ENCODE results near the gene TPBGL. TPM values are rescaled to one million over a fixed set of nuclear protein-coding genes. Genes with fewer than 3 reads are reported as not detected.

Gene TPBGL
- polyA plus RNA-seq, 1 of the 3 experiments (the other 2 are of a cell fraction): 0.03 TPM

GRCh38 chr11:75270896-75271418, 30.4 kb downstream of the TPBGL start (continued):
- no peak for TF ChIP-seq TEAD4 (IDR thresholded peaks at IDR 0.05; ENCODE audit: borderline replicate concordance, insufficient read depth)
- no peak for TF ChIP-seq RXRA (IDR thresholded peaks at IDR 0.05; ENCODE audit: borderline replicate concordance, low read depth)
- TF ChIP-seq MAX (IDR thresholded peaks at IDR 0.05; ENCODE audit: low read depth): no peak
- no peak for TF ChIP-seq SMC3 (IDR thresholded peaks at IDR 0.05; ENCODE audit: low read depth, low read length)

GRCh38 chr11:75271730-75272129, 31.2 kb downstream of the TPBGL start:
- no peak overlapping the region for H3K27ac ChIP-seq (ENCODE audit: low read depth in 2 of 2, low read length in 1 of 2)
- H3K4me3 ChIP-seq (ENCODE audit: low read depth in 2 of 2, low read length in 1 of 2): no peak overlapping the region
- no peaks in the 10 kb centered on the region for H3K9me2 ChIP-seq
- no peak overlapping the region for H3K9ac ChIP-seq
- H3K27me3 ChIP-seq (ENCODE audit: insufficient read depth): no peaks in the 10 kb centered on the region
- H3K36me3 ChIP-seq (replicated peaks in 1 of 2; ENCODE audit: control insufficient read depth in 1 of 2, insufficient read depth in 2 of 2, low read length in 1 of 2): no peaks in the 10 kb centered on the region
- no peak overlapping the region for H3K4me2 ChIP-seq
- no peak for TF ChIP-seq PBX3 (IDR thresholded peaks at IDR 0.05)
- no peak for TF ChIP-seq CTCF (IDR thresholded peaks at IDR 0.05)
- TF ChIP-seq MAX (IDR thresholded peaks at IDR 0.05; ENCODE audit: low read depth): no peak
- no peak for DNase-seq
- ChIA-PET POLR2A (interaction anchor here (0.6 to 0.7 kb wide), 2 partner anchors 39 to 113 kb away, joined by 3 to 4 read pairs; no protein-coding TSS in a partner anchor), CTCF (interaction anchor here (0.5 to 27.4 kb wide), 14 partner anchors 8 to 341 kb away, joined by 3 to 701 read pairs (median 4); no protein-coding TSS in a partner anchor)
- peaks cover 0 to 3% of the 10 kb centered on the region in 2 experiments; a peak in 1 of 4 replicates for H3K4me1 ChIP-seq (ENCODE audit: control insufficient read depth in 1 of 2, insufficient read depth in 2 of 2, low read depth in 1 of 2, low read length in 1 of 2)
- no peaks in the 10 kb centered on the region for H3K79me2 ChIP-seq (ENCODE audit: insufficient read depth)
- no peak overlapping the region for H2AFZ ChIP-seq (ENCODE audit: low read depth)
- no peaks in the 10 kb centered on the region for H3K9me3 ChIP-seq
- 71% methylated on average over 6 of the region's 6 CpGs for WGBS (ENCODE audit: low lambda C conversion rate)
- H3F3A ChIP-seq (replicated peaks; ENCODE audit: insufficient read depth): peaks cover 3% of the 10 kb centered on the region
- H4K20me1 ChIP-seq (ENCODE audit: insufficient read depth): no peaks in the 10 kb centered on the region

- Histone ChIP-seq H3K79me2 (ENCODE audit: insufficient read depth) (no peaks in the 10 kb centered on the region), H3K36me3 (replicated peaks in 1 of 2; ENCODE audit: control insufficient read depth in 1 of 2, insufficient read depth in 2 of 2, low read length in 1 of 2) (peaks cover 0 to 2% of the 10 kb centered on the region in 2 experiments), H2AFZ (ENCODE audit: low read depth) (no peak overlapping the region), H3K9me2 (no peaks in the 10 kb centered on the region), H3K4me3 (ENCODE audit: low read depth in 2 of 2, low read length in 1 of 2) (no peak overlapping the region), H4K20me1 (ENCODE audit: insufficient read depth) (no peaks in the 10 kb centered on the region), H3K27ac (ENCODE audit: low read depth in 2 of 2, low read length in 1 of 2) (no peak overlapping the region), H3F3A (replicated peaks; ENCODE audit: insufficient read depth) (peaks cover 3% of the 10 kb centered on the region), H3K27me3 (ENCODE audit: insufficient read depth) (no peaks in the 10 kb centered on the region), H3K9ac (no peak overlapping the region), H3K9me3 (no peaks in the 10 kb centered on the region), H3K4me1 (ENCODE audit: control insufficient read depth in 1 of 2, insufficient read depth in 2 of 2, low read depth in 1 of 2, low read length in 1 of 2) (peaks cover 0 to 2% of the 10 kb centered on the region in 2 experiments; a peak in 1 of 4 replicates), H3K4me2 (no peak overlapping the region)
- ChIA-PET CTCF (interaction anchor here (0.8 to 27.4 kb wide), 10 partner anchors 8 to 260 kb away, joined by 3 to 701 read pairs (median 10); no protein-coding TSS in a partner anchor), POLR2A (interaction anchor here (0.7 kb wide), 1 partner anchor 38 kb away, joined by 3 read pairs; no protein-coding TSS in a partner anchor)
- no peak for DNase-seq
- 93% methylated on average over 5 of the region's 5 CpGs for WGBS (ENCODE audit: low lambda C conversion rate)
- TF ChIP-seq USF1 (IDR thresholded peaks at IDR 0.05; ENCODE audit: borderline replicate concordance, low read depth) (no peak), TAF1 (IDR thresholded peaks at IDR 0.05; ENCODE audit: borderline replicate concordance, low read depth, low read length) (no peak), GABPA (IDR thresholded peaks at IDR 0.05; ENCODE audit: low read depth) (no peak), EP300 (IDR thresholded peaks at IDR 0.05; ENCODE audit: borderline replicate concordance in 1 of 2, low read depth in 1 of 2, low read length in 1 of 2) (no peak), NRF1 (IDR thresholded peaks at IDR 0.05; ENCODE audit: low read depth, low read length) (no peak), JUND (IDR thresholded peaks at IDR 0.05) (no peak), SMC3 (IDR thresholded peaks at IDR 0.05; ENCODE audit: low read depth, low read length) (no peak), POLR2AphosphoS5 (IDR thresholded peaks at IDR 0.05; ENCODE audit: low read depth, low read length) (no peak)
Observed at GRCh38 chr11:75272391-75272790, 31.8 kb downstream of the TPBGL start.
